GM18951 (cell line): Measurements from ENCODE around the gene HOXA9.

Source experiments
- POLR2A ChIP-seq: IDR thresholded peaks from 4 replicates; pipeline ENCODE4 v1.6.1; 2011; ENCODE audit warnings: mild to moderate bottlenecking; ENCODE audit not compliant: insufficient read length, insufficient read depth; ENCODE audit errors: extremely low read depth
- in situ Hi-C: fragments of 300-500 bp; cut with MboI; formaldehyde crosslinking; loops from one replicate; pipeline ENCODE4 v1.12.0; 2022; ENCODE audit warnings: low sequenced_read_pairs, mixed read lengths, inconsistent platforms; ENCODE audit not compliant: unreplicated experiment

HOXA9 gene

GRCh38 chr7:27152816-27153442 is 12.4 kb downstream of the HOXA9 start:
- in situ Hi-C loops: loop anchor here (10.0 kb wide), 1 partner anchor 778 kb away; no protein-coding TSS in a partner anchor
- TF ChIP-seq POLR2A: no peak

- in situ Hi-C loops: loop anchor here (10.0 kb wide), 1 partner anchor 777 kb away; no protein-coding TSS in a partner anchor
- TF ChIP-seq POLR2A: no peak
Measured at GRCh38 chr7:27151931-27152815, 13.2 kb downstream of the HOXA9 start, which contains the start of gene HOXA3. Gene HOXA3, minus strand, starts transcription at chr7:27152583. Its CDS starts 41,943 bp downstream, at chr7:27110640.

- in situ Hi-C loops: loop anchor here (10.0 kb wide), 1 partner anchor 777 kb away; no protein-coding TSS in a partner anchor
- no peak for TF ChIP-seq POLR2A
Measured at GRCh38 chr7:27151341-27151930, 13.9 kb downstream of the HOXA9 start.

- no peak for TF ChIP-seq POLR2A
- in situ Hi-C loops: loop anchor here (10.0 kb wide), 1 partner anchor 776 kb away; no protein-coding TSS in a partner anchor
Measured at GRCh38 chr7:27150568-27151340, 14.6 kb downstream of the HOXA9 start.

- in situ Hi-C loops: loop anchor here (10.0 kb wide), 1 partner anchor 775 kb away; no protein-coding TSS in a partner anchor
- TF ChIP-seq POLR2A: no peak
Measured at GRCh38 chr7:27149842-27150567, 15.3 kb downstream of the HOXA9 start.

GRCh38 chr7:27148756-27149641 is 16.3 kb downstream of the HOXA9 start:
- no peak for TF ChIP-seq POLR2A
- in situ Hi-C loops: no loop called here

GRCh38 chr7:27148031-27148755 is 17.1 kb downstream of the HOXA9 start:
- TF ChIP-seq POLR2A: no peak
- in situ Hi-C loops: no loop called here

GRCh38 chr7:27147199-27148030 is 17.9 kb downstream of the HOXA9 start, which contains the start of gene HOXA6:
Gene HOXA6, minus strand, starts transcription at chr7:27147774. Its CDS starts 25 bp downstream, at chr7:27147749.
- in situ Hi-C loops: no loop called here
- no peak for TF ChIP-seq POLR2A

- in situ Hi-C loops: no loop called here
Measured at GRCh38 chr7:27146491-27147198, 18.7 kb downstream of the HOXA9 start.

More at GRCh38 chr7:27146491-27147198, 18.7 kb downstream of the HOXA9 start:
- no peak for TF ChIP-seq POLR2A
